ENCODE data around the gene PLIN3.

DNA sequence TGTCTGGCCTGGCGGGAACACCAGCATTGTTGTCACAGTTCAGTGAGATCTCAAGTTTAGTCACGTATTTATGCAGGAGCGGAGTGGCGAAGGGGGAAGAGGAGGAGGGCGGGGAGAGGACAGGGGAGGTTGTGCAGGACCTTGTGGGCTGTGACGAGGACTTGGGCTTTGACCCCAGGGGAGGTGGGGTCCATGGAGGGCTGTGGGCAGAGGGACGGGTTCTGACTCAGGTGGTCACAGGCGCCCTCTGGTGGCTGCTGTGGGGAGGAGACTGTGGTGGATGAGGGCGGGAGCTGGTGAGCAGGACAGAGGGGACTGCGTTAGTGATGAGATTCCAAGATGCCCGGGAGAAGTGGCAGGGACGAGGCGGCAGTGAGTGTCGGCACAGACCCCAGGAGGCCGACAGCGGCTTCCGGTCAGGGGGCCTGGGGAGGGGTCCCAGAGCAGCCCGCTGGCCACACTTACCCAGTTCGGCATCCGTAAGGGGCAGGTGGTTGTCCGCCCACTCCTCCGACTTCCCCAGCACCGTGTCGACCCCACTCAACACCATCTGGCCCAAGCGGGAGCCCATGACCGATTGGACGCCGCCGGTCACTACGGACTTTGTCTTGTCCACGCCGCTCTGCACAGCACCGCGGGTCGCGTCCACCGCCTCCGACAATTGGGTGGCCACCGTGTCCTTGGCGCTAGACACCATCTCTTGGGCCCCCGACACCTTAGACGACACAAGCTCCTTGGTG is 15.7 kb downstream of the PLIN3 start:
- TF ChIP-seq, protein P1, sequence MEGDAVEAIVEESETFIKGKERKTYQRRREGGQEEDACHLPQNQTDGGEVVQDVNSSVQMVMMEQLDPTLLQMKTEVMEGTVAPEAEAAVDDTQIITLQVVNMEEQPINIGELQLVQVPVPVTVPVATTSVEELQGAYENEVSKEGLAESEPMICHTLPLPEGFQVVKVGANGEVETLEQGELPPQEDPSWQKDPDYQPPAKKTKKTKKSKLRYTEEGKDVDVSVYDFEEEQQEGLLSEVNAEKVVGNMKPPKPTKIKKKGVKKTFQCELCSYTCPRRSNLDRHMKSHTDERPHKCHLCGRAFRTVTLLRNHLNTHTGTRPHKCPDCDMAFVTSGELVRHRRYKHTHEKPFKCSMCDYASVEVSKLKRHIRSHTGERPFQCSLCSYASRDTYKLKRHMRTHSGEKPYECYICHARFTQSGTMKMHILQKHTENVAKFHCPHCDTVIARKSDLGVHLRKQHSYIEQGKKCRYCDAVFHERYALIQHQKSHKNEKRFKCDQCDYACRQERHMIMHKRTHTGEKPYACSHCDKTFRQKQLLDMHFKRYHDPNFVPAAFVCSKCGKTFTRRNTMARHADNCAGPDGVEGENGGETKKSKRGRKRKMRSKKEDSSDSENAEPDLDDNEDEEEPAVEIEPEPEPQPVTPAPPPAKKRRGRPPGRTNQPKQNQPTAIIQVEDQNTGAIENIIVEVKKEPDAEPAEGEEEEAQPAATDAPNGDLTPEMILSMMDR (IDR thresholded peaks at IDR 0.05) = peak; percentile 86
- TF ChIP-seq, protein P2, sequence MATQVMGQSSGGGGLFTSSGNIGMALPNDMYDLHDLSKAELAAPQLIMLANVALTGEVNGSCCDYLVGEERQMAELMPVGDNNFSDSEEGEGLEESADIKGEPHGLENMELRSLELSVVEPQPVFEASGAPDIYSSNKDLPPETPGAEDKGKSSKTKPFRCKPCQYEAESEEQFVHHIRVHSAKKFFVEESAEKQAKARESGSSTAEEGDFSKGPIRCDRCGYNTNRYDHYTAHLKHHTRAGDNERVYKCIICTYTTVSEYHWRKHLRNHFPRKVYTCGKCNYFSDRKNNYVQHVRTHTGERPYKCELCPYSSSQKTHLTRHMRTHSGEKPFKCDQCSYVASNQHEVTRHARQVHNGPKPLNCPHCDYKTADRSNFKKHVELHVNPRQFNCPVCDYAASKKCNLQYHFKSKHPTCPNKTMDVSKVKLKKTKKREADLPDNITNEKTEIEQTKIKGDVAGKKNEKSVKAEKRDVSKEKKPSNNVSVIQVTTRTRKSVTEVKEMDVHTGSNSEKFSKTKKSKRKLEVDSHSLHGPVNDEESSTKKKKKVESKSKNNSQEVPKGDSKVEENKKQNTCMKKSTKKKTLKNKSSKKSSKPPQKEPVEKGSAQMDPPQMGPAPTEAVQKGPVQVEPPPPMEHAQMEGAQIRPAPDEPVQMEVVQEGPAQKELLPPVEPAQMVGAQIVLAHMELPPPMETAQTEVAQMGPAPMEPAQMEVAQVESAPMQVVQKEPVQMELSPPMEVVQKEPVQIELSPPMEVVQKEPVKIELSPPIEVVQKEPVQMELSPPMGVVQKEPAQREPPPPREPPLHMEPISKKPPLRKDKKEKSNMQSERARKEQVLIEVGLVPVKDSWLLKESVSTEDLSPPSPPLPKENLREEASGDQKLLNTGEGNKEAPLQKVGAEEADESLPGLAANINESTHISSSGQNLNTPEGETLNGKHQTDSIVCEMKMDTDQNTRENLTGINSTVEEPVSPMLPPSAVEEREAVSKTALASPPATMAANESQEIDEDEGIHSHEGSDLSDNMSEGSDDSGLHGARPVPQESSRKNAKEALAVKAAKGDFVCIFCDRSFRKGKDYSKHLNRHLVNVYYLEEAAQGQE (IDR thresholded peaks at IDR 0.05; ENCODE audit: insufficient read depth in 1 of 2, low read depth in 2 of 2, low read length in 1 of 2) = no peak

Data from Panc1 (cell line).